ENCODE data around the gene TENT4B.

- TF ChIP-seq CEBPB (IDR thresholded peaks at IDR 0.05): peak; percentile 78
- peak; percentile 55; the same call in 1 of the 2 replicates for TF ChIP-seq TCF12 (IDR thresholded peaks at IDR 0.05; ENCODE audit: low read depth)
- no peak for TF ChIP-seq EP300 (IDR thresholded peaks at IDR 0.05; ENCODE audit: borderline replicate concordance)
- no peak for TF ChIP-seq EGR1 (IDR thresholded peaks at IDR 0.05)
- no peak for TF ChIP-seq REST (IDR thresholded peaks at IDR 0.05; ENCODE audit: low read depth)
- TF ChIP-seq RAD21 (IDR thresholded peaks at IDR 0.05; ENCODE audit: low read depth): no peak
- no peak for TF ChIP-seq MAX (IDR thresholded peaks at IDR 0.05)
- no peak for TF ChIP-seq USF1 (IDR thresholded peaks at IDR 0.05)
- TF ChIP-seq NFIC (IDR thresholded peaks at IDR 0.05): no peak
- no peak for TF ChIP-seq YY1 (IDR thresholded peaks at IDR 0.05; ENCODE audit: low read depth)
- TF ChIP-seq TEAD4 (IDR thresholded peaks at IDR 0.05): no peak
- no peak for TF ChIP-seq TAF1 (IDR thresholded peaks at IDR 0.05; ENCODE audit: low read depth)
These were observed 85.8 kb downstream of the TENT4B start for GRCh38 chr16:50238868-50239301.
